ENCODE measurements around the gene IFNLR1.

DNA sequence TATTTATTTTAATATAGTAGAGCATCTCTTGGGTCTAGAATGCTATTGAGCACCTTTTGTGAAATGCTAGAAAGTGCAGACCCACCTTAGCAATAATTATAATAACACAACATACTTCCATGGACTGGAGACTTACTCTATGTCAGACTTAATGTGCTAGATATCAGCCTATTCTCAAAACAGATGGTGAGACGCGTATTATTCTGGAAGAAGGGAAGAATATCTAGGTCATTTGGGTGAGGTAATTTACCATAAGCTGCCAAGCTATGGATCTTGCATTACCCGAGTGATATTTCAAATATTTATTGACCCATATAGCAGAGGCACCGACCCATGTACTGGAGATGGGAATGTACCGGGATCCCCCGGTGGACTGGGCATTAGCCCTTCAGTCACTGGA, 20.6 kb upstream of the IFNLR1 start:
- TF ChIP-seq, protein P1, sequence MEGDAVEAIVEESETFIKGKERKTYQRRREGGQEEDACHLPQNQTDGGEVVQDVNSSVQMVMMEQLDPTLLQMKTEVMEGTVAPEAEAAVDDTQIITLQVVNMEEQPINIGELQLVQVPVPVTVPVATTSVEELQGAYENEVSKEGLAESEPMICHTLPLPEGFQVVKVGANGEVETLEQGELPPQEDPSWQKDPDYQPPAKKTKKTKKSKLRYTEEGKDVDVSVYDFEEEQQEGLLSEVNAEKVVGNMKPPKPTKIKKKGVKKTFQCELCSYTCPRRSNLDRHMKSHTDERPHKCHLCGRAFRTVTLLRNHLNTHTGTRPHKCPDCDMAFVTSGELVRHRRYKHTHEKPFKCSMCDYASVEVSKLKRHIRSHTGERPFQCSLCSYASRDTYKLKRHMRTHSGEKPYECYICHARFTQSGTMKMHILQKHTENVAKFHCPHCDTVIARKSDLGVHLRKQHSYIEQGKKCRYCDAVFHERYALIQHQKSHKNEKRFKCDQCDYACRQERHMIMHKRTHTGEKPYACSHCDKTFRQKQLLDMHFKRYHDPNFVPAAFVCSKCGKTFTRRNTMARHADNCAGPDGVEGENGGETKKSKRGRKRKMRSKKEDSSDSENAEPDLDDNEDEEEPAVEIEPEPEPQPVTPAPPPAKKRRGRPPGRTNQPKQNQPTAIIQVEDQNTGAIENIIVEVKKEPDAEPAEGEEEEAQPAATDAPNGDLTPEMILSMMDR (conservative IDR thresholded peaks at IDR 0.05; ENCODE audit: low read length) = no peak
- no peak for TF ChIP-seq EZH2phosphoT487 (IDR thresholded peaks at IDR 0.05; ENCODE audit: borderline replicate concordance, low read depth, low read length)

Measured in OCI-LY7 (cell line).